Panc1 (cell line): Measurements from ENCODE around the gene DOCK1.

ENCODE experiments used
- CTCF ChIP-seq: fragments of 450-650 bp; IDR thresholded peaks from 2 replicates; pipeline ENCODE4 v1.5.1; 2017; ENCODE audit warnings: mild to moderate bottlenecking
- POLR2AphosphoS5 ChIP-seq: IDR thresholded peaks from 2 replicates; pipeline ENCODE4 v1.6.1; 2012; ENCODE audit warnings: mild to moderate bottlenecking, low read depth, low read length, moderate library complexity
- SIN3A ChIP-seq: IDR thresholded peaks from 2 replicates; pipeline ENCODE4 v1.6.1; 2012; ENCODE audit warnings: low read depth, mild to moderate bottlenecking, low read length, moderate library complexity, borderline replicate concordance; ENCODE audit not compliant: insufficient read depth
- TF ChIP-seq, protein P1 (sequence below), 2 experiments: IDR thresholded peaks; 2 replicates each; pipeline ENCODE4 v1.6.1; 2011 to 2012; ENCODE audit warnings: low read depth in 2 of 2, control low read depth in 1 of 2, low read length in 1 of 2, mild to moderate bottlenecking in 1 of 2, moderate library complexity in 1 of 2; ENCODE audit not compliant: insufficient read depth in 1 of 2

DNA sequence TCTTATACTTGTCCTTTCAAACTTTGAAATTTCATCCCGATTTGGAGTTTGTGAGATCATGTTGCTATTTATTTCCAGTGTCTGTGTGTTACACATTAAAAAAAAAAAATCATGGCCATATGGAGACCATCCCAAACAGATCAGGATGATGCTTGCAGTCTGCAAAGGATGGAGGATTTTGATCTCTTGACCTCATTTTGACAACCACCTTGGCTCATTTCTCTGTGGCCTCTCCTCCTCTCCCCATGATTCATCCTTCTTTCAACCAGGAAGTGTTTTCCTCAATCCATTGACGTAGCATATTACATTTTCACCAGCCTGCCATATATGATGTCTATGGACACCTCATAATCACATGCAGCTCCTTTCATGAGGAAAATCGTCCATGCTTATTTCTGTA lies 360.1 kb downstream of the DOCK1 start:
- no peak for TF ChIP-seq CTCF
- TF ChIP-seq POLR2AphosphoS5, result no peak
- no peak for TF ChIP-seq SIN3A
- TF ChIP-seq, protein P1, sequence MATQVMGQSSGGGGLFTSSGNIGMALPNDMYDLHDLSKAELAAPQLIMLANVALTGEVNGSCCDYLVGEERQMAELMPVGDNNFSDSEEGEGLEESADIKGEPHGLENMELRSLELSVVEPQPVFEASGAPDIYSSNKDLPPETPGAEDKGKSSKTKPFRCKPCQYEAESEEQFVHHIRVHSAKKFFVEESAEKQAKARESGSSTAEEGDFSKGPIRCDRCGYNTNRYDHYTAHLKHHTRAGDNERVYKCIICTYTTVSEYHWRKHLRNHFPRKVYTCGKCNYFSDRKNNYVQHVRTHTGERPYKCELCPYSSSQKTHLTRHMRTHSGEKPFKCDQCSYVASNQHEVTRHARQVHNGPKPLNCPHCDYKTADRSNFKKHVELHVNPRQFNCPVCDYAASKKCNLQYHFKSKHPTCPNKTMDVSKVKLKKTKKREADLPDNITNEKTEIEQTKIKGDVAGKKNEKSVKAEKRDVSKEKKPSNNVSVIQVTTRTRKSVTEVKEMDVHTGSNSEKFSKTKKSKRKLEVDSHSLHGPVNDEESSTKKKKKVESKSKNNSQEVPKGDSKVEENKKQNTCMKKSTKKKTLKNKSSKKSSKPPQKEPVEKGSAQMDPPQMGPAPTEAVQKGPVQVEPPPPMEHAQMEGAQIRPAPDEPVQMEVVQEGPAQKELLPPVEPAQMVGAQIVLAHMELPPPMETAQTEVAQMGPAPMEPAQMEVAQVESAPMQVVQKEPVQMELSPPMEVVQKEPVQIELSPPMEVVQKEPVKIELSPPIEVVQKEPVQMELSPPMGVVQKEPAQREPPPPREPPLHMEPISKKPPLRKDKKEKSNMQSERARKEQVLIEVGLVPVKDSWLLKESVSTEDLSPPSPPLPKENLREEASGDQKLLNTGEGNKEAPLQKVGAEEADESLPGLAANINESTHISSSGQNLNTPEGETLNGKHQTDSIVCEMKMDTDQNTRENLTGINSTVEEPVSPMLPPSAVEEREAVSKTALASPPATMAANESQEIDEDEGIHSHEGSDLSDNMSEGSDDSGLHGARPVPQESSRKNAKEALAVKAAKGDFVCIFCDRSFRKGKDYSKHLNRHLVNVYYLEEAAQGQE (IDR thresholded peaks at IDR 0.05; ENCODE audit: insufficient read depth in 1 of 2, low read depth in 2 of 2, low read length in 1 of 2), result no peak
